Chondrocyte (in vitro differentiated cells): Measurements from ENCODE around the gene SPATA17. TPM values are rescaled to one million over a fixed set of nuclear protein-coding genes. Genes with fewer than 3 reads are reported as not detected.

Experiments used
- DNase-seq: peaks from one replicate; pipeline ENCODE4 v3.0.0; 2021; ENCODE audit warnings: mixed read lengths, low spot score
- H3K27ac Mint-ChIP-seq: one replicate; pipeline ENCODE4 v1.8.0; 2021; ENCODE audit warnings: mild to moderate bottlenecking, moderate library complexity, mixed read lengths; ENCODE audit not compliant: unreplicated experiment
- H3K27me3 Mint-ChIP-seq: 2 replicates; pipeline ENCODE4 v1.8.0; 2021; ENCODE audit warnings: low read depth, mixed read lengths
- H3K36me3 Mint-ChIP-seq: 2 replicates; pipeline ENCODE4 v1.8.0; 2021; ENCODE audit warnings: low read depth, mixed read lengths
- H3K4me1 Mint-ChIP-seq: 2 replicates; pipeline ENCODE4 v1.8.0; 2021; ENCODE audit warnings: low read depth, mild to moderate bottlenecking, mixed read lengths
- H3K4me3 Mint-ChIP-seq: one replicate; pipeline ENCODE4 v1.8.0; 2021; ENCODE audit warnings: mild to moderate bottlenecking, moderate library complexity, mixed read lengths; ENCODE audit not compliant: unreplicated experiment
- H3K9me3 Mint-ChIP-seq: 2 replicates; pipeline ENCODE4 v1.8.0; 2021; ENCODE audit warnings: low read depth, mixed read lengths
- CTCF ChIP-seq: fragments of 200-600 bp; sonication (generic); IDR thresholded peaks from 2 replicates; pipeline ENCODE4 v1.5.0; 2021; ENCODE audit warnings: antibody characterized with exemption, mild to moderate bottlenecking, moderate library complexity
- total RNA-seq: library from RNA; stranded (reverse); gene quantifications from 3 replicates; pipeline ENCODE4 v1.2.1, GENCODE V29; 2021

Gene SPATA17
- total RNA-seq, 1 donor from 2014 or later: 0.15 TPM

GRCh38 chr1:217888328-217888727 lies 257.2 kb downstream of the SPATA17 start:
- no peak for TF ChIP-seq CTCF
- Mint-ChIP-seq H3K9me3 (peaks cover 4% of the 10 kb centered on the region), H3K27ac (no peak overlapping the region)

GRCh38 chr1:217889401-217889800 lies 258.3 kb downstream of the SPATA17 start:
- peak; percentile 23 for TF ChIP-seq CTCF
- Mint-ChIP-seq H3K4me3 (no peak overlapping the region), H3K9me3 (peaks cover 4% of the 10 kb centered on the region)

More at GRCh38 chr1:217888328-217888727, 257.2 kb downstream of the SPATA17 start:
- Mint-ChIP-seq H3K4me3 (no peak overlapping the region), H3K4me1 (no peaks in the 10 kb centered on the region), H3K36me3 (no peaks in the 10 kb centered on the region), H3K27me3 (peaks cover 14% of the 10 kb centered on the region)
- no peak for DNase-seq

DNA sequence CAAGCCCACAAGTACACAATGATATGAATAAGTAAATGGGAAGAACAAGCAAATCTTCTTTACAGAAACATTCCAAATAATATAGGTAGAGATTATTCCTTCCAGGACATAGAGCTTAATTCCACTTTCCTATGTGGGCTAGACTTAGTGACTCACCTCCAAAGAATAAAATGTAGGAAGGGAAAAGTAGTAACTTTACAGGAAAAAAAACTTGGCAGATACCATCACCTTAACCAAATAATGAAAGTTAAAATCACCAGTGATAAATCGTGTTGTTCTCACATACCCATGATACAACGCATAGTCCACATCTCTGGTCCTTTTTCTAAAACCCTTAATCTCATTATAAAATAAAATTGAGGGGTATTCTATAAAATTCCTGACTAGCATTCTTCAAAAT lies 260.8 kb downstream of the SPATA17 start:
- H3K9me3 Mint-ChIP-seq: peaks cover 4% of the 10 kb centered on the region
- H3K4me3 Mint-ChIP-seq: no peak overlapping the region
- no peak for DNase-seq
- no peaks in the 10 kb centered on the region for H3K4me1 Mint-ChIP-seq
- no peak for TF ChIP-seq CTCF
- no peaks in the 10 kb centered on the region for H3K36me3 Mint-ChIP-seq
- no peak overlapping the region for H3K27ac Mint-ChIP-seq
- peaks cover 14% of the 10 kb centered on the region for H3K27me3 Mint-ChIP-seq

More at GRCh38 chr1:217889401-217889800, 258.3 kb downstream of the SPATA17 start:
- H3K36me3 Mint-ChIP-seq: no peaks in the 10 kb centered on the region
- H3K27ac Mint-ChIP-seq: no peak overlapping the region
- no peak for DNase-seq
- H3K27me3 Mint-ChIP-seq: peaks cover 14% of the 10 kb centered on the region
- no peaks in the 10 kb centered on the region for H3K4me1 Mint-ChIP-seq

- H3K27ac Mint-ChIP-seq: no peak overlapping the region
- no peaks in the 10 kb centered on the region for H3K36me3 Mint-ChIP-seq
- H3K9me3 Mint-ChIP-seq: peaks cover 4% of the 10 kb centered on the region
- H3K4me1 Mint-ChIP-seq: no peaks in the 10 kb centered on the region
- no peak for DNase-seq
- H3K4me3 Mint-ChIP-seq: no peak overlapping the region
- no peak for TF ChIP-seq CTCF
- peaks cover 11% of the 10 kb centered on the region for H3K27me3 Mint-ChIP-seq
Measured at GRCh38 chr1:217892750-217893149, 261.6 kb downstream of the SPATA17 start.

DNA sequence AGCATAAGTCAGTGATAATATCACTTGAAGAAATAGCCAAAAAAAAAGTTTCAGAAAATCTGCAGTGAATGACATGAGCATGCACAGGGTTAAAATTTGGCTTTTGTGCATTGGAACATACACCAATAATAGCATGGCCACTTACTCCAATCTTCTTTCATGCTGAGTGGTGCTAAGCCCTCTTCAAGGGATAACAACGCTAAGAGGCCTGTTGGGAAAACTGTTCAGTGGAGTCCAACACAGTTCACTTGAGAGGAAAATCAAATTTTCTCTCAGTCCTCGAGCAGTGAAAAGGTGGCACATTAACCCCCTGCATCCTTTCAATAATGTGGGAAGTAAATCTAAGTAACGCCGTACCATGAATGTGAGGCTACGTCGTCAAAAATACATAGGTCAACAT lies 264.7 kb downstream of the SPATA17 start:
- H3K4me3 Mint-ChIP-seq: no peak overlapping the region
- no peaks in the 10 kb centered on the region for H3K9me3 Mint-ChIP-seq
- no peaks in the 10 kb centered on the region for H3K36me3 Mint-ChIP-seq
- no peaks in the 10 kb centered on the region for H3K4me1 Mint-ChIP-seq
- no peak for TF ChIP-seq CTCF
- peaks cover 7% of the 10 kb centered on the region for H3K27me3 Mint-ChIP-seq
- no peak for DNase-seq
- H3K27ac Mint-ChIP-seq: no peak overlapping the region
